22Rv1 (cell line): ENCODE data around the gene PCCA.

ENCODE experiments used
- H3K27ac ChIP-seq: fragments of 450-650 bp; 2 replicates; pipeline ENCODE4 v1.5.1; 2017
- CTCF ChIP-seq: fragments of 450-650 bp; IDR thresholded peaks from 2 replicates; pipeline ENCODE4 v1.5.1; 2017; ENCODE audit warnings: mild to moderate bottlenecking
- ZFX ChIP-seq: fragments of 450-650 bp; IDR thresholded peaks from 2 replicates; pipeline ENCODE4 v1.6.1; 2017; ENCODE audit warnings: antibody characterized with exemption, borderline replicate concordance

PCCA gene

GRCh38 chr13:100197116-100197515 lies 108.2 kb downstream of the PCCA start:
- TF ChIP-seq ZFX, result no peak
- peak overlapping the region; percentile 54 for H3K27ac ChIP-seq

DNA sequence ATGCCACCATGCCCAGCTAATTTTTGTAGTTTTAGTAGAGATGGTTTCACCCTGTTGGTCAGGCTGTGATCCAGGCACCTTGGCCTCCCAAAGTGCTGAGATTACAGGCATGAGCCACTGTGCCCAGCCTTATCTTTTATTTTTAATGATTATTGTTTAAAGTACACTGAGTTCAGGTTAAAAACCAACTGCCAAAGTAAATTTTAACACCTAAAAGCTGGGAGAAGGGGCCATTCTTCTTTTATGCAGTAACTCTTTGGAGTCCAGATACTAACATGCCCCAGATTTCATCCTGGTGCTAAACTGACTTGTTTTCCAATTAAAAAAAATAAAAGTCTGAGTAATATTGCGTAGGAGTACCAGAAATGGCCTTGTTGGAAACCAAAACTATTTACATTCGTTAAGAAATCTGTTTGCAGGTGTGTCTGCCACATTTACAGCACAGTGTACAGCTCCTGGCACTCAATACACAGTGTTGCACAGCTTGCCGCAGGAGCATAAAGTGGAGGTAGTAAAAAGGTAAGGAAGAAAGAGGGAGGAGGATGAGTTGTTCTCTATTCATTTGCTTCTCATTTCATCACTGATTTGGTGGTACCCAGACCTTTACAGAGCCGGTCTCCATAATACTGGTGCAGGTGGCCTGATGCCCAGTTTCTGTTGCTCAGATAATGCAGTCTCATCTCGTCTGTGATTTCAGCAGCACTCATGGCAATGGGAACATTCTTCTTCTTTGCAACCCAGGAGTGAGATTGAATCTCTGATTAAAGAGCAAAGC lies 108.9 kb downstream of the PCCA start:
- TF ChIP-seq CTCF (no peak), ZFX (no peak)
- H3K27ac ChIP-seq, result peak overlapping the region; percentile 54

- no peak for TF ChIP-seq ZFX
- no peak for TF ChIP-seq CTCF
- H3K27ac ChIP-seq, result no peak overlapping the region
These were observed 114.9 kb downstream of the PCCA start for GRCh38 chr13:100203696-100204367.

- TF ChIP-seq CTCF (no peak), ZFX (no peak)
- no peak overlapping the region for H3K27ac ChIP-seq
These were observed 119.1 kb downstream of the PCCA start for GRCh38 chr13:100208002-100208401.

DNA sequence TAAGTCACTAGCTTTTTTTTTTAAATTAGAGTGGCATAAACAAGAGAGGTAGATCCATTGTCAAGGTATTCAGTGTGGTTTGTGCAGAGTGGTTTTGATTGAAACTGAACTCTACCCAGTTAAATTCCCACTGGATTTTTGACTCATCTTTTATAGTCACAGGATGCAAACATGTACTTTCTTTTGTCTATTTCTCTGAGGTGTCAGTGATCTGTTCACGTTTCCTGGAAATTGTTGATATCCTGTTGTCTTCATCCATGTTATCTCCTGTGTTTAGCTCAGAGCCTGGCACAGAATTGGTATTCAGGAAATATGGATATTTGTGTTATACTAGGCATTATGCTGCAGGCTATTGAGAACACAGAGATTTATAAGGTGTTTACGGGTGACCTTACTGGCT lies 119.7 kb downstream of the PCCA start:
- no peak for TF ChIP-seq CTCF
- TF ChIP-seq ZFX, result no peak

DNA sequence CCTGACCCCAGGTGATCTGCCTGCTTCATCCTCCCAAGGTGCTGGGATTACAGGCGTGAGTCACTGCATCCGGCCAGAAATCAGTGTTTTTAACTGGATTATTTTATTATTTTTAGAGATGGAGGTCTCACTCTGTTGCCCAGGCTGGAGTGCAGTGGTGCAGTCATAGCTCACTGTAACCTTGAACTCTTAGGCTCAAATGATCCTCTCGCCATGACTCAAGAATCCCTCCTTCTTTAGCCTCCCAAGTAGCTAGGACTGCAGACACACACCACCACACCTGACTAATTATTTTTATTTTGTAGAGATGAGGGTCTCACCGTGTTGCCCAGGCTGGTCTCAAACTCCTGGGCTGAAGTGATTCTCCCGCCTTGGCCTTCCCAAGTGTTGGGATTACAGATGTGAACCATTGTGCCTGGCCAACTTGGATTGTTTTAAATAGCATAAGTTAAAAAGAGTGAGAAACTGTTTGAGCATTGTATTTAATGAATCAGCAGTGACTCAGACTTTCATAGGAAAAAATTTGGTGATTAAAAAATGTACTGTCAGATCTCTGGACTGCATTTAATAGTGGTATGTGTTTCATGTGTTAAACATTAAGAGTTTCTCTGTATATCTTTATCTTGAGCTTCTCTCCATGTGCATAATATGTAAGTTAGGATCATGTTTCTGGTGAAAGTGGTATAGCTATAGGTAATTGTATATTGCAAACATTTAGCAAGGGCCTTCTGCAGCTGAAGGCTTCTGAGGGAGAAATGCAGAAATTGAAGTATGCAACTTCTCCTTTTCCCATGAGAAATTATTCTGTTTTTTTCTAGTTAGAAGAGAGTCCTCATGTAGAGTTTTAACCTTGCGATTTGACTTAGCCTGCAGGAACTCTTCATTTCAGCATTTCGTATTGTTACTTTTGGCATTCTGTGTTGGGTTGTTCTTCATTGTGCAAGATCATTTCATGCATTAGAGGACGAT lies 121.2 kb downstream of the PCCA start:
- no peak overlapping the region for H3K27ac ChIP-seq
- no peak for TF ChIP-seq CTCF
- no peak for TF ChIP-seq ZFX

More for the DNA sequence above, 119.7 kb downstream of the PCCA start:
- peak overlapping the region; percentile 15; the same call in 1 of the 2 replicates for H3K27ac ChIP-seq

- H3K27ac ChIP-seq, result no peak overlapping the region
- TF ChIP-seq ZFX (no peak), CTCF (no peak)
These were observed 122.3 kb downstream of the PCCA start for GRCh38 chr13:100211016-100211710.
